Measurements from ENCODE around the gene PPFIA4. TPM values are rescaled to one million over a fixed set of nuclear protein-coding genes. Genes with fewer than 3 reads are reported as not detected.

PPFIA4 gene
- total RNA-seq, 1 experiment from 2014 or later, result 10.8 TPM

- Histone ChIP-seq H3K9me2 (ENCODE audit: insufficient read depth) (no peaks in the 10 kb centered on the region), H3K4me2 (ENCODE audit: low read length) (no peak overlapping the region), H3K27me3 (ENCODE audit: insufficient read depth, low read length) (peaks cover 34% of the 10 kb centered on the region; the same call in 1 of the 2 replicates), H3K4me3 (replicated peaks in 1 of 2; ENCODE audit: low read depth in 1 of 2, low read length in 2 of 2) (no peak overlapping the region), H3K9me3 (ENCODE audit: control insufficient read depth in 1 of 2, insufficient read depth in 1 of 2, low read depth in 1 of 2, low read length in 2 of 2) (no peaks in the 10 kb centered on the region), H3K79me2 (ENCODE audit: insufficient read depth, low read length) (no peaks in the 10 kb centered on the region), H3K27ac (ENCODE audit: low read depth, low read length) (no peak overlapping the region), H3K9ac (ENCODE audit: low read length) (no peak overlapping the region), H4K20me1 (ENCODE audit: insufficient read depth) (no peaks in the 10 kb centered on the region), H3K36me3 (ENCODE audit: control insufficient read depth in 1 of 2, insufficient read depth in 2 of 2, low read length in 2 of 2) (no peaks in the 10 kb centered on the region), H3K4me1 (ENCODE audit: control insufficient read depth in 1 of 2, insufficient read depth in 2 of 2, low read length in 2 of 2) (peaks cover 0 to 10% of the 10 kb centered on the region in 2 experiments; a peak in 1 of 4 replicates), H2AFZ (ENCODE audit: low read depth, low read length, poor library complexity, severe bottlenecking) (no peak overlapping the region)
- ATAC-seq (no peak), DNase-seq (ENCODE audit: low read depth, low spot score) (no peak)
- no TSS peak for BruUV-seq (replicated peaks)
- ChIA-PET RAD21 (ENCODE audit: low non-redundant PET in 1 of 2, low total read pairs in 2 of 2, uncharacterized antibody in 2 of 2, unreplicated experiment in 2 of 2) (no interaction called here), CTCF (interaction anchor here (2.9 to 3.4 kb wide), 3 partner anchors 12 to 152 kb away, joined by 42 to 58 read pairs (median 58); partner anchors contain the start of gene ADORA1), POLR2A (no interaction called here)
- no peak for TF ChIP-seq SIN3A (IDR thresholded peaks at IDR 0.05; ENCODE audit: low read depth)
- TF ChIP-seq RAD21 (IDR thresholded peaks at IDR 0.05; ENCODE audit: low read depth), result no peak
- no peak for TF ChIP-seq POLR2A (IDR thresholded peaks at IDR 0.05; ENCODE audit: borderline replicate concordance, extremely low read depth, insufficient read depth, insufficient read length)
- no peak for TF ChIP-seq SRF (IDR thresholded peaks at IDR 0.05; ENCODE audit: low read depth)
- TF ChIP-seq EGR1 (IDR thresholded peaks at IDR 0.05; ENCODE audit: low read depth), result no peak
- no peak for TF ChIP-seq MAX (IDR thresholded peaks at IDR 0.05)
- no peak for TF ChIP-seq YY1 (IDR thresholded peaks at IDR 0.05; ENCODE audit: extremely low read depth, insufficient replicate concordance, low read depth, low read length)
- TF ChIP-seq ZFX (IDR thresholded peaks at IDR 0.05), result no peak
- TF ChIP-seq FOSL1 (IDR thresholded peaks at IDR 0.05; ENCODE audit: low read depth), result no peak
- intact Hi-C loops (cut with micrococcal nuclease), result no loop called here
These were observed 90.0 kb downstream of the PPFIA4 start for GRCh38 chr1:203116091-203116820.

All from HCT116 (cell line).